Activated T-helper 17 cell treated with anti-CD3 and anti-CD28 coated beads, Interleukin-2, amount 50 U/mL, for 72 hours (primary cell): ENCODE data around the gene RNF19B. TPM values are rescaled to one million over a fixed set of nuclear protein-coding genes. Genes with fewer than 3 reads are reported as not detected.
A peak's percentile ranks its signal among the peaks of the same experiment; 100 is the strongest.

Experiments
- ATAC-seq: fragments of 150-1000 bp; cut with Tn5 transposase; replicated peaks from 2 replicates; pipeline ENCODE4 v1.10.0; 2021; ENCODE audit warnings: mild to moderate bottlenecking, moderate library complexity
- H3K27ac Mint-ChIP-seq: one replicate; pipeline ENCODE4 v1.8.0; 2022; ENCODE audit warnings: mixed read lengths
- H3K27me3 Mint-ChIP-seq: one replicate; pipeline ENCODE4 v1.8.0; 2022; ENCODE audit warnings: mixed read lengths
- H3K36me3 Mint-ChIP-seq: one replicate; pipeline ENCODE4 v1.8.0; 2022; ENCODE audit warnings: low read depth, mild to moderate bottlenecking, mixed read lengths
- H3K4me1 Mint-ChIP-seq: one replicate; pipeline ENCODE4 v1.8.0; 2022; ENCODE audit warnings: mixed read lengths
- H3K4me3 Mint-ChIP-seq: one replicate; pipeline ENCODE4 v1.8.0; 2022; ENCODE audit warnings: mild to moderate bottlenecking, mixed read lengths
- H3K9me3 Mint-ChIP-seq: one replicate; pipeline ENCODE4 v1.8.0; 2022; ENCODE audit warnings: mixed read lengths
- total RNA-seq, 2 donors: library from RNA; stranded (reverse); gene quantifications; one replicate each; pipeline ENCODE4 v1.2.3, GENCODE V29; 2022

The RNF19B gene
- total RNA-seq, 2 donors from 2014 or later: 32.2 to 65.6 TPM

DNA sequence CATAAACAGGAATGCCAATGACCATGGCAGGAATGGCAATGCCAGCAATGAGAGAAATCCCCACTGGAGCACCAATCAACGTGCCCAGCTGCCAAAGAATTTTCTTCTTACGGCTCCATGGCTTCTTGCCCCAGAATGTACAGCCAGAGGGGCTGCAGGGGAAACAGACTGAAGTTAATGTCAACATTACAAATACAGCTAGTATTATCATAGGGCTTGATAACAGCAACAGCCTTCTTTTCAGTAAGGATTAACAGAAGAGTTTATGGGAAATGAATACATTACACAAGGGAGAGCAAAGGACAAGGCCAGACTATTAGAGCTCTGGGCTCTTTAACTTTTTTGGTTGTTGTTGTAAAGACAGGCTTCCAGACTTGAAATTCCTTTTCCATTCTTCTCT, 18.2 kb downstream of the RNF19B start:
- Mint-ChIP-seq H3K36me3 (peaks cover 94% of the 10 kb centered on the region), H3K4me1 (peaks cover 20% of the 10 kb centered on the region), H3K4me3 (no peak overlapping the region), H3K27ac (peak overlapping the region; percentile 70), H3K27me3 (no peaks in the 10 kb centered on the region), H3K9me3 (no peaks in the 10 kb centered on the region)
- no peak for ATAC-seq

DNA sequence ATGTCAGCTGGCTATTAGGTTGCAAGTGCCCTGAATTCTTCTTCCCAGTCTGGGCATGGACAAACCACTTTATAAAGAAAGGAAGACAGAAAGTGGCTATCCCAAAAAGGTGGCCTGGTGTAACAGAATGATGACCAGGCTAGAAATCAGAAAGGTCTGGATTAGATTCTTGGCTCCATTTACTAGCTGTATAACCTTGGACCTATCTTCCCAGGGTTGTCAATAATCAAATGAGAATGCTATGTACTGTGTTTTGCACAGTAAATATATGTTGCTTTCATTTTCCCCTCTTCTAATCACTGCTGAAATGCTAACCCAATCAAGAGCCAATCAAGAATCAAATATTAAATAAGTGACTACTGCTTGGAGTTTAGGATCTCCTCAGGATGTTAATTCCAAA, 20.4 kb downstream of the RNF19B start:
- H3K9me3 Mint-ChIP-seq: no peaks in the 10 kb centered on the region
- no peak overlapping the region for H3K4me3 Mint-ChIP-seq
- no peak for ATAC-seq
- peaks cover 26% of the 10 kb centered on the region for H3K4me1 Mint-ChIP-seq
- peaks cover 100% of the 10 kb centered on the region for H3K36me3 Mint-ChIP-seq
- no peaks in the 10 kb centered on the region for H3K27me3 Mint-ChIP-seq
- peak overlapping the region; percentile 55 for H3K27ac Mint-ChIP-seq

DNA sequence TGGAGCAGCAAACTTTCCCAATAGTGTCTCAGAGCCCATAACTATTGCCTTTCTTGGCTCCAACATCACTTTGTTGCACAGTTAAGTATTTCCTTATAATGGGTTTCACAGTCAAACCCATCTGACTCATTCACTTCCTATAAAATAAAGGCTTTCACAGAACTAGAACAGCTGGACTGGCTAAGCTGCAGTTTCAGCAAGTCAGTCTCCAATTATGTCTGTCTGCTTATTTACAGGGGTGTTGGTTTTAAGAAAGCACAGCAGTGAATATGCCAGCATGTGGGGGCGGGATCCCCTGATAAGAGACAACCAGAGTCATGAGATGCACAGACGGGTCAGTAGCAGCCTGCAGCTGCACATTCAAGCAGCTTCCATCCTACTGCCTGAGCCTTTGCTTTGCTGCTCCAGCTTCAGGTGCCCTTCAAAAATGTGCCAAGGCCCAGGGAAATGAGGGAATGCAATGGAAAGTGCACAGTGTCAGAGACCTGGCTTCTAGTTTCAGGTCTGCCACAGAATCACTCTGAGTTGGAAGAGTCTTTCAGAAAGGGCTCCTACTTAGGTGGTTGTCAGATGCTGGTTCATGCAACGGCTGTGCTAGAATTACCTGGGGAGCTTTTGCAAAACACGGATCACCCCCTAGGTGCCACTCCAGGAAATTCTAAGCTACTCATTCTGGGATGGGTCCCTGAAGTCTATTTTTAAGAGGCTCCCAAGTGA, 24.8 kb downstream of the RNF19B start:
- H3K4me3 Mint-ChIP-seq: peak overlapping the region; percentile 4
- H3K4me1 Mint-ChIP-seq: peaks cover 27% of the 10 kb centered on the region
- H3K27ac Mint-ChIP-seq: peak overlapping the region; percentile 71
- H3K9me3 Mint-ChIP-seq: no peaks in the 10 kb centered on the region
- no peaks in the 10 kb centered on the region for H3K27me3 Mint-ChIP-seq
- H3K36me3 Mint-ChIP-seq: peaks cover 98% of the 10 kb centered on the region
- peak; percentile 76 for ATAC-seq

DNA sequence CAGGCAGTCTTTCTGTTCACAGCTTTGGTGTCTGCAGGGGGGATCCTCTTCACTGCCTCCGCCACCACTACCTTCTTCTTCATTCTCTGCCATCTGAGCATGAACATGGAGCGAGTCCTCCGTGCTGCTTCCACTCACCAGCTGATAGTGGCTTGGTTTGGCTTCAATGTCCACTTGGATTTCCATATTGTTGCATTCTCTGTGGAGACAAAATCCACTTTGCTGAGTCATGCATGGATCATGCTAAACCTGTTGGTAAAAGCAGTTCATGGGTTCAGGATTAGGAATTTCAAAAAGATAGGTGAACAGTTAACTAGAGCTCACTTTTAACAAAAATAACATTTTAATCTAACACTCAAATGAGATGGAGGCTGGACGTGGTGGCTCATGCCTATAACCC, 27.5 kb downstream of the RNF19B start:
- Mint-ChIP-seq H3K9me3 (no peaks in the 10 kb centered on the region), H3K27me3 (no peaks in the 10 kb centered on the region), H3K36me3 (peaks cover 81% of the 10 kb centered on the region), H3K4me3 (no peak overlapping the region), H3K27ac (peak overlapping the region; percentile 13), H3K4me1 (peaks cover 20% of the 10 kb centered on the region)
- ATAC-seq: no peak

DNA sequence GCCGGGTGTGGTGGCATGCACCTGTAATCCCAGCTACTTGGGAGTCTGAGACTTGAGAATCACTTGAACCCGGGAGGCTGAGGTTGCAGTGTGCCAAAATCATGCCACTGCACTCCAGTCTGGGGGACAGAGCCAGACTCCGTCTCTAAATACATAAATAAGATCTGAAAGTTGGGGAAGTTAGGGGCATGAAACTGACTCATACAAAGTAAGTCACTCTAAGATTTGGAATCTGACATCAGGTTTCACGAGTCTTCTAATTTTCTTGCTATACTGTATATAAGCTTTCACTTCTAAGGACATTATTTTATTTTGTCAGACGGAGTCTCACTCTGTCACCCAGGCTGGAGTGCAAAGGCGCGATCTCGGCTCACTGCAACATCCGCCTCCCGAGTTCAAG, 30.1 kb downstream of the RNF19B start:
- H3K27me3 Mint-ChIP-seq: no peaks in the 10 kb centered on the region
- H3K4me3 Mint-ChIP-seq: no peak overlapping the region
- ATAC-seq: no peak
- H3K36me3 Mint-ChIP-seq: peaks cover 56% of the 10 kb centered on the region
- no peaks in the 10 kb centered on the region for H3K9me3 Mint-ChIP-seq
- no peak overlapping the region for H3K27ac Mint-ChIP-seq
- peaks cover 13% of the 10 kb centered on the region for H3K4me1 Mint-ChIP-seq

DNA sequence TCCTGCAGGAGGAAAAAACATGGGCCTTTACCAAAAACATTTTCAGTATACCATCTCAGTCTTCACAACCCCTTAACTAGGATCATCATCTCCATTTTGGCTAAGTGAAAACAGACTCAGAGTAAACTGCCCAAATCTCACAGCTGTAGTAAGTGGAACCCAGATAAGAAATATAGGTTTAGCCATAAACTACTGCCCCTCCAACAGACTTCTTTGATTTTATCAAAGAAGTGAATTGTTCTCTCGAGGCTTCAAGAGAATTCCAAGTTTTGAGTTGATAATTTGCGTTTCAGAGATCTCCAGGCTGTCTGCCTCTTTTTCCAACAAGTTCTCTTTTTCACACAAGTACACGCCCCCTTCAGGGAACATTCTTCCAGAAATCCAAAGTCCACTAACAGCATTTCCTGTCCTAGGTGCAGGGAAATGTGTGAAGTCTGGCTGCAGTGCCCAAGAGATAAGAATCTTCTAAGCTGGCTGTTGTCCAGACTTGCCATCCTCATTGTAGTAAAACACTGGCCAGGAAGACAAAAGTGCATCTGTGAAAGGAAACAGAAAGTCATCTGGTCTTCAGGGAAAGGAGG, 30.8 kb downstream of the RNF19B start:
- Mint-ChIP-seq H3K9me3 (no peaks in the 10 kb centered on the region), H3K27ac (peak overlapping the region; percentile 41), H3K36me3 (peaks cover 49% of the 10 kb centered on the region), H3K4me3 (no peak overlapping the region), H3K4me1 (peaks cover 9% of the 10 kb centered on the region), H3K27me3 (no peaks in the 10 kb centered on the region)
- no peak for ATAC-seq

DNA sequence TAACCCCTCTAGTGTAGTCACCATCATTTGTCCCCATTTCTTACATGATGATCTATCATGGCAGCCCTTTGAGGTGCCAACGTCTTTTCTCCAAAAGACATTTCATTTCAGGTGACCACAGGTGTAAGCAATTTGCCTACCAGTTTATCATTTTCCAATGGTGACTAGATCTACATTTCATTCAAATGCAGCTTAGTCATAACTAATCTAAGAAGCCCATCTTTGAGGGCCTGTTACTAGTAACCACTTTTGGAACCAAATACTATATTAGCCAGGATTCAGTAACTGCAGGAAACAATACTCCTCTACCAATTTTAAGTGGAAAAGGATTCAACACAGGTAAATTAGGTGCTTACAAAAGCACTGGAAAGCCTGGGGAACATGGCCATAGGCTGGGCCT, 32.8 kb downstream of the RNF19B start:
- H3K27ac Mint-ChIP-seq: no peak overlapping the region
- no peaks in the 10 kb centered on the region for H3K9me3 Mint-ChIP-seq
- no peak overlapping the region for H3K4me3 Mint-ChIP-seq
- peaks cover 4% of the 10 kb centered on the region for H3K27me3 Mint-ChIP-seq
- ATAC-seq: no peak
- peaks cover 3% of the 10 kb centered on the region for H3K4me1 Mint-ChIP-seq
- peaks cover 28% of the 10 kb centered on the region for H3K36me3 Mint-ChIP-seq

DNA sequence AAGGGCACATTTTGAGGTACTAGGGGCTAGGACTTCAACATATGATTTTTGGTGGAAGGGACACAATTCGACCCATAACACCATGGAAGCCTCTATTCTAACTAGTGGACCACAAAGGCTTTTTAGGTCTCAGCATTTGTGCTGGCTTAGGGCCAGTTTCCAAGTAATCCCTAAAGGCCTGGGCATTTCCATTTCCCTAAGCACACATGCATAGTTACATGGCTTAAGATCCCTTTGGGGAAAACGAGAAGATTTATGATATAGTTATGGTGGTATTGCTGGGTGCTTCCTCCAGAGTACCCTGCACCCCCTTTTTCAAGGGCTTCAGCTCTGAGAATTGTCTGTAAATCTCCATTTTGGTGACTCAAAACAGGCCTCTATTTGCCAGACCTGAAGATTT, 35.2 kb downstream of the RNF19B start:
- Mint-ChIP-seq H3K4me3 (no peak overlapping the region), H3K27ac (no peak overlapping the region), H3K4me1 (peaks cover 12% of the 10 kb centered on the region), H3K36me3 (peaks cover 10% of the 10 kb centered on the region), H3K27me3 (peaks cover 21% of the 10 kb centered on the region), H3K9me3 (no peaks in the 10 kb centered on the region)
- ATAC-seq: no peak

DNA sequence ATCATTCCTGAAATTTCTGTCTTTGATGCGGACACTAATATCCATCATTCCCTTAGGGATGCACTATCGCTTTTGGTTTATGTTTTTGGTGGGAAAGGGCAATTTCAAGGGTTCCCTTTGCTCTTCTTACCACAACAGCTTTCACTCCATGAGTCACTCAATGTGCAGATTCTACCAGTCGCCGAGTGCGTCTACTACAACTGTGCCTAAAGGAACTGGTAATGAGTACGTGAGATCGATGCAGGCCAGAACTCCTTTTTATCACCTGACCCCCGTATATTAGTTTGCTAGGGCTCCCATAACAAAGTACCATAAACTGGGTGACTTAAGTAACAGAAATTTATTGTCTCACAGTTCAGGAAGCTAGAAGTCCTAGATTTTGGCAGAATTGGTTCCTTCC, 35.9 kb downstream of the RNF19B start:
- H3K4me3 Mint-ChIP-seq: no peak overlapping the region
- ATAC-seq: peak; percentile 47
- no peaks in the 10 kb centered on the region for H3K9me3 Mint-ChIP-seq
- H3K27me3 Mint-ChIP-seq: peaks cover 28% of the 10 kb centered on the region
- peaks cover 11% of the 10 kb centered on the region for H3K4me1 Mint-ChIP-seq
- peaks cover 5% of the 10 kb centered on the region for H3K36me3 Mint-ChIP-seq
- H3K27ac Mint-ChIP-seq: no peak overlapping the region

DNA sequence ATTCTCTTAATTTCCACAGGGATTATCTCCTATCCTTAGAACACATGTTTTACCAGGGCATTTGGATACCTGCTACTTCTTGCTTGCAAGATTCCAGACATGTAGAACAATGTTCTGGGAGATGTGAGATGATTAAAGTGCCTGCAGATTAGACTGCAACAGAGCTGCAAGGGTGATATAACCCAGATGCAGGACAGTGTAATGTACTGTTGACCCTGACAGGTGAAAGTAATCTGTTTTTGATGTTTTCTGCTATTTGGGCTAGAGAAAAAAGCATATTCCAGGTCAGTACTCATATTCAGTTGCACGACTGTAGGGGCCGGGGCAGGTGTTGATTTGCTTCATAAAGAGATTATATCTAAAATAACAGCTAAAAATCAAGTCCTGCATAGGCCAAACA, 36.3 kb downstream of the RNF19B start:
- no peak for ATAC-seq
- Mint-ChIP-seq H3K4me3 (no peak overlapping the region), H3K36me3 (peaks cover under 1% of the 10 kb centered on the region), H3K4me1 (peaks cover 9% of the 10 kb centered on the region), H3K27ac (no peak overlapping the region), H3K9me3 (no peaks in the 10 kb centered on the region), H3K27me3 (peaks cover 32% of the 10 kb centered on the region)

DNA sequence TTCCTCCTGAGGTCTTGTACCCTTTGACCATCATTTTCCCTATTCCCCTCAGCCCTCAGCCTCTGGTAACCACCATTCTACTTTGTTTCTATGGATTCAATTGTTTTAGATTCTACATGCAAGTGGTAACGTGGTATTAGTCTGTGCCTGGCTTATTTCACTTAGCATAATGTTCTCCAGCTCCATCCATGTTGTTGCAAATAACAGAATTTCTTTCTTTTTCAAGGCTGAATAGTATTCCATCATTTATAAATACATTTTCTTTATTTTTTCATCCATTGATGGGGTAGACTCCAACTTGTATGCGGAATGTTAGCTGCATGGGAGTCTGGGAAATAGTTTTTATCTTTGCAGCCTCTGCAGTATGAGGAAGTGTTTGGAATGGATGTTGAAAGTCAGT, 37.2 kb downstream of the RNF19B start:
- no peak overlapping the region for H3K4me3 Mint-ChIP-seq
- H3K27me3 Mint-ChIP-seq: peaks cover 39% of the 10 kb centered on the region
- no peak overlapping the region for H3K27ac Mint-ChIP-seq
- H3K4me1 Mint-ChIP-seq: peaks cover 9% of the 10 kb centered on the region
- ATAC-seq: no peak
- H3K36me3 Mint-ChIP-seq: no peaks in the 10 kb centered on the region
- no peaks in the 10 kb centered on the region for H3K9me3 Mint-ChIP-seq

DNA sequence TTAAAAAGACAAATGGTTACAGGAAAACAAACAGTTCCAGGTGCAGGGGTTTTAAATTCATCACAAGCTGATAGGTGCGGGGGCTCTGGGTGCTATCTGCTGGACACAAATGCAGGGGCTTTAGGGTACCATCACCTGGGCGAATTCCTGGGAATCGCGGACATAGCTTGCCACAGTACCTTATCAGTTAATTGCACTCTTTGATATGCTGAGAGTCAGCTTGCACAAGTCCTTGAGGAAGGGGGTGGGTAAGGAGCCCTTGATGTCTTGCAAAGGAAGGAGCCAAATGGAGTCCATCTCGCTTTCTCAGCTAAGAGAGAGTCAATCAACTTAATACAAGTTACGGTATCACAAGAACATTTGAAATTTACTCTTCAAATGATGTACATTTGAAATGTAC, 38.0 kb downstream of the RNF19B start:
- H3K27ac Mint-ChIP-seq: no peak overlapping the region
- no peaks in the 10 kb centered on the region for H3K9me3 Mint-ChIP-seq
- no peak for ATAC-seq
- peaks cover 9% of the 10 kb centered on the region for H3K4me1 Mint-ChIP-seq
- H3K27me3 Mint-ChIP-seq: peaks cover 45% of the 10 kb centered on the region
- no peak overlapping the region for H3K4me3 Mint-ChIP-seq
- no peaks in the 10 kb centered on the region for H3K36me3 Mint-ChIP-seq

DNA sequence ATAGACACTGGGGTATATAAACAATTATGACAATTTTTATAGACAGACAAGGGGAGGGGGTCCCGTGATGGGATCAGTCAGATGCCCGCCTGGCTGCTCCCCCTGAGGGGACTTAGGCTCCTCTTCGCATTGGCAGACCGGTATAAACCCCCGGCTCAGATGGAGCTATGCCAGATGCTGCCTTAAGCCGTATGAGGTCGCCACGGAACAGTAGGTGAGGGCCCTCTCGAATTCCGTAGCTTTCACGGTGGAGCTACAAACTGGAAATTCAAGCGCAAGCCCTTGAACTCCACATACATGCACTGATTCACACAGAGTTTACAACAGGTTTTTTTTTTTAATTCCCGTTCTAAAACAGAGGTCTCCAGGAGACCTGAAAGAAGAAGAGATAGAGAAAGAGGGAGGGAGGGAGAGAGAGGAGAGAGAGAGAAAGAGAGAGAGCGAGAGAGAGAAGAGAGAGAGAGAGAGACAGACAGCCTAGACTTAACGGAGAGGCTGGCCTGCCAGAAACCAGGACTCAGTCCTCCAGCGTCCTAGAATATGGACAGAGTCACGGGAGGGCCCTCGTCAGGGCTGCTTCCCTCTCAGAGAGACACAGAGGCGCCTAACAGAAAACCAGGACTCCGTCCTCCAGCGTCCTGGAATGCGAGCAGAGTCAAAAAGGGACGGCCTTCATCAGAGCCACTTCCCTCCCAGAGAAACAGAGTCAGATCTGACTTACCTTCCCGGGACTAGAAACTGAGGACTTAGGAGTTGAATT, 39.0 kb downstream of the RNF19B start:
- Mint-ChIP-seq H3K27ac (peak overlapping the region; percentile 67), H3K4me3 (peak overlapping the region; percentile 61), H3K36me3 (no peaks in the 10 kb centered on the region), H3K4me1 (peaks cover 9% of the 10 kb centered on the region), H3K9me3 (no peaks in the 10 kb centered on the region), H3K27me3 (peaks cover 47% of the 10 kb centered on the region)
- peak; percentile 50 for ATAC-seq

DNA sequence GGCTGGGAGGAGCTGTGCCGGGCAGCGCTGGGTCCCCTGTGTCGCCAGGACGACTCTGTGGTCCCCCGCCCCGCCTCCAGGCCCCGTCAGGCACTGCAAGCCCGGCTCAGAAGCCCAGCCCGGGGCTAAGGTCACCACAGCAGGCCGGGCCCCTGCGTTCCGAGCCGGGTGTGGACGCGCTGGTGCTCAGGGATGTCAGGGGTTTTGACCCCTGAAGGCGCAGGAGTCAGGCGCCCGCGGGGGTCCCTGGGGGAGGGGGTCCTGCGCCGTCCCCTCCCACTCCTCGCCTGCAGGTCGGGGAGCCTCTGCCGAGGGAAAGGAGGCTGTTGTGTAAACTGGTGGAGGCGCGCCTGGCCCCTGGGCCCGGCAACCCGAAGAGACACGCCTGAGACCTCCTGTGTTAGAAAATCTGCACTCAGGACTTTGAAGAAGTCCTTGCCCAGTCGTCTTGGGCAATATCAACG, 39.7 kb downstream of the RNF19B start:
- peak overlapping the region; percentile 61 for H3K4me3 Mint-ChIP-seq
- no peaks in the 10 kb centered on the region for H3K9me3 Mint-ChIP-seq
- H3K4me1 Mint-ChIP-seq: peaks cover 12% of the 10 kb centered on the region
- H3K36me3 Mint-ChIP-seq: no peaks in the 10 kb centered on the region
- peaks cover 51% of the 10 kb centered on the region for H3K27me3 Mint-ChIP-seq
- ATAC-seq: peak; percentile 55
- no peak overlapping the region for H3K27ac Mint-ChIP-seq

DNA sequence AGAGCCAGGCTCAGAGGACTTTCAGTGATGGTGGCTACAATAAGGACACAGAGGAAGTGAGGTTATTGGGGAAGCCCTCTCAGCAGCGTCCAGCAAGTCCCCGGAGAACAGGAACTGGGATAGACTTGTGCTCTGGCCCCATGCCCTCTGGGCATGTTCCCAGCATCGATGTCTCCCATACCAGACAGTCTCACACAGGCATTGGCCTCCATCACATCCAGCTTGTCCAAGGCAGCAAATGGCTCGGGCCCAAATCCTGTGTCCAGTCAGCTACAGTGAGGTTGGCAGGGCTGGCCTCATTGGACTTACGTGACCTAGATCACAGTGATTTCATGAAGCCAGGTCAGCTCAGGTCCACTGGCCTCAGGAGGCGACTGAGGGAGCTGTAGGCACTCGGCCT, 43.8 kb downstream of the RNF19B start:
- Mint-ChIP-seq H3K27me3 (peaks cover 54% of the 10 kb centered on the region), H3K36me3 (no peaks in the 10 kb centered on the region), H3K4me1 (peaks cover 12% of the 10 kb centered on the region), H3K9me3 (no peaks in the 10 kb centered on the region), H3K4me3 (no peak overlapping the region), H3K27ac (no peak overlapping the region)
- ATAC-seq: no peak
